ENCODE data around the gene LMX1B.
"Not testable (repeated sequence)": the region's sequence is repeated elsewhere in the genome, so short reads cannot be mapped to it uniquely, and the experiment has no call there.

LMX1B gene

DNA sequence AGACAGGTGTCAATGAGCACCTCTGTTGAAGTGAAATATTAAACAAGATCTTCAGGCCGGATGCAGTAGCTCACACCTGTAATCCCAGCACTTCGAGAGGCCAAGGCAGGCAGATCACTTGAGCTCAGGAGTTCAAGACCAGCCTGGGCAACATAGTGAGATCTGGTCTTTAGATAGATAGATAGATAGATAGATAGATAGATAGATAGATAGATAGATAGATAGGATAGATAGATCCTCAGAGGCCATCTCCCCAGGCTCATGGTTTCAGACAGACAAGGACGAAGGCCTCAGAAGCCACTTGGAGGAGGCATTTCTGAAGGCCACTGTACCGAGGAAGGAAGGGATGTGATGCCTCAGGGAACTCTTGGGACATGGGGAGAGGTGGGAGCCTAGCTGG, 42.5 kb downstream of the LMX1B start:
- not testable (repeated sequence) for H2BK12ac ChIP-seq (ENCODE audit: low read length); H2BK5ac ChIP-seq (ENCODE audit: low read depth, low read length, poor library complexity); H3K4me2 ChIP-seq (ENCODE audit: low read length); H4K12ac ChIP-seq (ENCODE audit: low read depth, low read length); H2AK5ac ChIP-seq (ENCODE audit: low read length); H3K18ac ChIP-seq (ENCODE audit: low read length); H2BK120ac ChIP-seq (ENCODE audit: insufficient read depth, low read length, poor library complexity); H3K4me1 ChIP-seq (ENCODE audit: control insufficient read depth in 1 of 2, insufficient read depth in 2 of 2, low read length in 2 of 2); H3K9ac ChIP-seq (ENCODE audit: low read length); DNase-seq; H3K4me3 ChIP-seq (ENCODE audit: low read depth, low read length); H3K9me3 ChIP-seq (ENCODE audit: insufficient read depth, low read depth, low read length); H3K4ac ChIP-seq (ENCODE audit: low read depth, low read length); H3K79me2 ChIP-seq (ENCODE audit: control insufficient read depth, insufficient read depth, low read length, poor library complexity); H3K36me3 ChIP-seq (ENCODE audit: control insufficient read depth in 1 of 2, insufficient read depth in 2 of 2, low read length in 2 of 2); H4K91ac ChIP-seq (ENCODE audit: low read depth, low read length); H3K27ac ChIP-seq (ENCODE audit: low read depth, low read length); H3K23ac ChIP-seq (ENCODE audit: low read length); H4K8ac ChIP-seq (ENCODE audit: low read depth, low read length); H3K27me3 ChIP-seq (ENCODE audit: insufficient read depth, low read length); H2AFZ ChIP-seq (ENCODE audit: insufficient read depth, low read length, poor library complexity); H3K14ac ChIP-seq (ENCODE audit: low read length); H3K79me1 ChIP-seq (ENCODE audit: low read length)
- WGBS (ENCODE audit: extremely low coverage, insufficient coverage, insufficient read length) = no CpG with 5 or more reads among the region's 4 CpGs

DNA sequence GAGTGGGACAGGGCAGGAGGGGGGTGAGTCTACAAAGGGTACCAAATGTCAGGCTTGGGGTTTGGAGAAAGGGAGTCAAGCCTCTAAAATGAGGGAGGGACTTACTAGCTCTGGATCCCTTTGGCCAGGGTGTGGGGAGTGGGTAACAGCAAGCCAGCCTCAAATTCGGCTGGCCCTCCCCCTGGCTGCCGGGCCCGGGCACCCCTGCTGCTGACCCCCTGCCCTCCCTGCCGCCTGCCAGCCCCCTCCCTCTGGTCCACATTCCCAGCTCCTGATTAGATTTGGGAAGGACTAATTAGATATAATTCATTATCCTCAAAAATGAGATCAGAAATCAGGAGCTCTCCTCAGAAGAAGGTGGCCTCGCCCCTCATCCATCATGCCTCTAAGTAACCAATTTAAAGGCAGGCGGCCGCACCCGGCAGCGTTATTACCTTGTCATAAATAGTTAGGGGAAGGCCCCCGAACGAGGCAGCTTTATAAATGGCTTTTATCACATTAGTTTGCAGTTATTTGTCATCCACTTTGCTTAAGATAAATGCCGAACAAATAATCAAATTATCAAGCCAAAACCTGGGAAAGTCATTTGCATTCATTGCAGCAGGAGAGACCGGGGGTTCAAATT, 44.6 kb downstream of the LMX1B start:
- Histone ChIP-seq H3K27me3 (ENCODE audit: insufficient read depth, low read length) (peaks cover 5% of the 10 kb centered on the region), H3K18ac (ENCODE audit: low read length) (no peak overlapping the region), H3K4ac (ENCODE audit: low read depth, low read length) (no peak overlapping the region), H2AK5ac (ENCODE audit: low read length) (no peak overlapping the region), H3K79me1 (ENCODE audit: low read length) (no peaks in the 10 kb centered on the region), H3K4me1 (ENCODE audit: control insufficient read depth in 1 of 2, insufficient read depth in 2 of 2, low read length in 2 of 2) (peaks cover 10 to 17% of the 10 kb centered on the region in 2 experiments), H3K23ac (ENCODE audit: low read length) (no peak overlapping the region), H3K9me3 (ENCODE audit: insufficient read depth, low read depth, low read length) (no peaks in the 10 kb centered on the region), H3K14ac (ENCODE audit: low read length) (no peak overlapping the region), H3K79me2 (ENCODE audit: control insufficient read depth, insufficient read depth, low read length, poor library complexity) (no peaks in the 10 kb centered on the region), H4K91ac (ENCODE audit: low read depth, low read length) (no peak overlapping the region), H3K9ac (ENCODE audit: low read length) (no peak overlapping the region), H4K8ac (ENCODE audit: low read depth, low read length) (no peak overlapping the region), H2AFZ (ENCODE audit: insufficient read depth, low read length, poor library complexity) (no peak overlapping the region), H2BK12ac (ENCODE audit: low read length) (no peak overlapping the region), H3K4me2 (ENCODE audit: low read length) (no peak overlapping the region), H3K4me3 (ENCODE audit: low read depth, low read length) (no peak overlapping the region), H3K27ac (ENCODE audit: low read depth, low read length) (no peak overlapping the region), H3K36me3 (ENCODE audit: control insufficient read depth in 1 of 2, insufficient read depth in 2 of 2, low read length in 2 of 2) (no peaks in the 10 kb centered on the region), H2BK5ac (ENCODE audit: low read depth, low read length, poor library complexity) (no peak overlapping the region), H4K12ac (ENCODE audit: low read depth, low read length) (no peak overlapping the region), H2BK120ac (ENCODE audit: insufficient read depth, low read length, poor library complexity) (no peak overlapping the region)
- no peak for DNase-seq
- WGBS (ENCODE audit: extremely low coverage, insufficient coverage, insufficient read length) = no CpG with 5 or more reads among the region's 13 CpGs

DNA sequence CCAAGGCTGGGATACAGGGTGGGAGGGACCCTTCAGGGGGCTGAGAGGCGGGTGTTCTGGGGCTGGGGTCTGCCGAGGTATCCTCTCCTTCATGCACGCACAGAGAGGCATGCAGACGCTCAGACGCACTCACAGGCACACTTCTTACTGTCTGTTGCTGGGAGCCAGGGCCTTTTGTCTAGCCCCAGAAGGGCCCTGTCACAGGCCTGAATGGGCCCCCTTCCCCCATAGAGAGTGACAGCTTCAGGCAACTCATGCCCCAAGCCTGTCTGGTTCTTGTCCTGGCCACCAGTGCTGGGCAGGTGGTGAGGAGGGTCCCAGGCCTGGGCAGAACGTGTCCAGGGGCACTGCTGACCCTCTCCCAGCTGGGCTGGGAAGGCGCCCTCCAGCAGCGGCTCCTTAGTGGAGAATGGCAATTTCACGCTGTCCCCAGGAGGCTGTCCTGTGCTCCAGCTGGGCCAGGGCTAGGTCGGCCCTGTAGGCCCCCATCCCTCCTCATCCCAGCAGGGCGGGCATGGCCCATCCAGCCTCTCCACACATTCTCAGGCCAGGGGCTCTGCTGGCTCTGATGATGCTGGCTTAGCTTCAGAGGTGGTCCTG, 45.3 kb downstream of the LMX1B start:
- H3K4me1 ChIP-seq (ENCODE audit: control insufficient read depth in 1 of 2, insufficient read depth in 2 of 2, low read length in 2 of 2) = peaks cover 10 to 17% of the 10 kb centered on the region in 2 experiments
- no peak overlapping the region for H3K14ac ChIP-seq (ENCODE audit: low read length)
- no peaks in the 10 kb centered on the region for H3K9me3 ChIP-seq (ENCODE audit: insufficient read depth, low read depth, low read length)
- H3K79me2 ChIP-seq (ENCODE audit: control insufficient read depth, insufficient read depth, low read length, poor library complexity) = no peaks in the 10 kb centered on the region
- no peak overlapping the region for H2AFZ ChIP-seq (ENCODE audit: insufficient read depth, low read length, poor library complexity)
- H3K23ac ChIP-seq (ENCODE audit: low read length) = no peak overlapping the region
- no peak overlapping the region for H3K4me2 ChIP-seq (ENCODE audit: low read length)
- H4K91ac ChIP-seq (ENCODE audit: low read depth, low read length) = no peak overlapping the region
- no peak overlapping the region for H3K4me3 ChIP-seq (ENCODE audit: low read depth, low read length)
- H3K36me3 ChIP-seq (ENCODE audit: control insufficient read depth in 1 of 2, insufficient read depth in 2 of 2, low read length in 2 of 2) = no peaks in the 10 kb centered on the region
- no peak overlapping the region for H2BK5ac ChIP-seq (ENCODE audit: low read depth, low read length, poor library complexity)
- no CpG with 5 or more reads among the region's 11 CpGs for WGBS (ENCODE audit: extremely low coverage, insufficient coverage, insufficient read length)
- no peak overlapping the region for H2BK12ac ChIP-seq (ENCODE audit: low read length)
- no peak overlapping the region for H3K9ac ChIP-seq (ENCODE audit: low read length)
- H2BK120ac ChIP-seq (ENCODE audit: insufficient read depth, low read length, poor library complexity) = no peak overlapping the region
- no peak overlapping the region for H3K4ac ChIP-seq (ENCODE audit: low read depth, low read length)
- H2AK5ac ChIP-seq (ENCODE audit: low read length) = no peak overlapping the region
- H3K79me1 ChIP-seq (ENCODE audit: low read length) = no peaks in the 10 kb centered on the region
- DNase-seq = no peak
- peaks cover 5% of the 10 kb centered on the region for H3K27me3 ChIP-seq (ENCODE audit: insufficient read depth, low read length)
- H4K12ac ChIP-seq (ENCODE audit: low read depth, low read length) = no peak overlapping the region
- no peak overlapping the region for H3K18ac ChIP-seq (ENCODE audit: low read length)
- H3K27ac ChIP-seq (ENCODE audit: low read depth, low read length) = no peak overlapping the region
- no peak overlapping the region for H4K8ac ChIP-seq (ENCODE audit: low read depth, low read length)

DNA sequence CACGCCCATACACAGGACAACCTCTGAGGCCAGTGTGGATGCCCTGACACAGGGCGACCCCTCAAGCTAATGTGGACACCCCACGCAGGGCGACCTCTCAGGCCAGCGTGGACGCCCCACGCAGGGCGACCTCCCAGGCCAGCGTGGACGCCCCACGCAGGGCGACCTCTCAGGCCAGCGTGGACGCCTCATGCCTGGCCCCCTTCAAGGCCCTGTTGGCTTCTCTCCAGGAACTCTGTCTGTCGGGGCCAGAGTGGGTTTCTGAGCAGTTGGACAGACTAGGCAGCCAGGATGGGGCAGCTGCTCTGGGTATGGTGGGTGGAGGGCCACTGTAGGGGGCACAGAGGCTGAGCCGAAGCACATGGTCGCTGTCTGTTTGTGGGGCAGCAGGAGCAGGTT, 47.4 kb downstream of the LMX1B start:
- Histone ChIP-seq H2AFZ (ENCODE audit: insufficient read depth, low read length, poor library complexity) (no peak overlapping the region), H3K27ac (ENCODE audit: low read depth, low read length) (no peak overlapping the region), H3K4ac (ENCODE audit: low read depth, low read length) (no peak overlapping the region), H4K91ac (ENCODE audit: low read depth, low read length) (no peak overlapping the region), H3K9ac (ENCODE audit: low read length) (no peak overlapping the region), H3K27me3 (ENCODE audit: insufficient read depth, low read length) (peaks cover 2% of the 10 kb centered on the region), H3K79me1 (ENCODE audit: low read length) (no peaks in the 10 kb centered on the region), H3K4me3 (ENCODE audit: low read depth, low read length) (no peak overlapping the region), H3K4me1 (ENCODE audit: control insufficient read depth in 1 of 2, insufficient read depth in 2 of 2, low read length in 2 of 2) (peaks cover 14 to 24% of the 10 kb centered on the region in 2 experiments), H3K14ac (ENCODE audit: low read length) (no peak overlapping the region), H3K4me2 (ENCODE audit: low read length) (no peak overlapping the region), H2BK120ac (ENCODE audit: insufficient read depth, low read length, poor library complexity) (no peak overlapping the region), H3K36me3 (ENCODE audit: control insufficient read depth in 1 of 2, insufficient read depth in 2 of 2, low read length in 2 of 2) (no peaks in the 10 kb centered on the region), H3K23ac (ENCODE audit: low read length) (no peak overlapping the region), H3K9me3 (ENCODE audit: insufficient read depth, low read depth, low read length) (no peaks in the 10 kb centered on the region), H3K79me2 (ENCODE audit: control insufficient read depth, insufficient read depth, low read length, poor library complexity) (no peaks in the 10 kb centered on the region), H4K8ac (ENCODE audit: low read depth, low read length) (no peak overlapping the region), H2BK5ac (ENCODE audit: low read depth, low read length, poor library complexity) (no peak overlapping the region), H3K18ac (ENCODE audit: low read length) (no peak overlapping the region), H2AK5ac (ENCODE audit: low read length) (no peak overlapping the region), H4K12ac (ENCODE audit: low read depth, low read length) (no peak overlapping the region), H2BK12ac (ENCODE audit: low read length) (peak overlapping the region; percentile 12)
- DNase-seq = no peak
- WGBS (ENCODE audit: extremely low coverage, insufficient coverage, insufficient read length) = no CpG with 5 or more reads among the region's 17 CpGs

All from trophoblast cell (in vitro differentiated cells and primary cell).